Adipose tissue (tissue), 3 donors: Measurements from ENCODE around the gene SCN2B. TPM values are rescaled to one million over a fixed set of nuclear protein-coding genes. Genes with fewer than 3 reads are reported as not detected.

Source experiments
- H3K27ac ChIP-seq: one replicate; pipeline ENCODE4 v1.5.1; 2013; ENCODE audit warnings: low read depth, low read length
- WGBS, 3 donors: extraction: QIAGEN DNeasy Blood & Tissue Kit; methylation state at CpG; one replicate each; pipeline ENCODE4 v1.1.7; 2013; 5-methylcytosine and 5-hydroxymethylcytosine counted together
- polyA plus RNA-seq, 3 donors: library from polyadenylated mRNA; stranded (reverse); fragments of 200-250 nt; gene quantifications; one replicate each; pipeline ENCODE4 v1.2.3, GENCODE V29; 2013
- donor health status: healthy with polysubstance abuse.
- donor health status: Bipolar disorder and iron deficiency.
- donor health status: healthy.

Gene SCN2B
- polyA plus RNA-seq, 3 donors: 0.06 to 0.45 (median 0.07) TPM

DNA sequence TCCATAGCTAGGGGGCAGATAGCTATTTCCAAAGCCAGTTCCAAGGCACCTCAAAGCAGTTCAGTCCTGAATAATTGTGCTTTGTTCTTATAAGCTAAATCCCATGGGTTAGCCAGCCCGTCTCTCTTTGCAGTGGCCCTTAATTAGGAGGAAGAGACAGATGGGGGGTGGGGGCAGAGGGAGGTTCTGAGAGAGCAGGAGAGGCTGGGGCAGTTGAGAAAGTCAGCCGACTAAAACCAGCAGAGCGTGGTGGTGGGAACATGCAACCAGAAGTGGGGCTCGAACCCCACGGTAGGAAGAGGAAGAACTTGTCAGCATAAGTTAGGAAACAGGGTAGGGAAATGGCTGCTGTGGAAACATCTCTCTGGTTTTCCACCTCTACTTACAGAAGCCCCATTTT is 12.9 kb downstream of the SCN2B start:
- H3K27ac ChIP-seq: no peak overlapping the region
- 45 to 71% (median 56%) methylated on average over 4 to 5 of the region's 5 CpGs for WGBS, 3 donors

DNA sequence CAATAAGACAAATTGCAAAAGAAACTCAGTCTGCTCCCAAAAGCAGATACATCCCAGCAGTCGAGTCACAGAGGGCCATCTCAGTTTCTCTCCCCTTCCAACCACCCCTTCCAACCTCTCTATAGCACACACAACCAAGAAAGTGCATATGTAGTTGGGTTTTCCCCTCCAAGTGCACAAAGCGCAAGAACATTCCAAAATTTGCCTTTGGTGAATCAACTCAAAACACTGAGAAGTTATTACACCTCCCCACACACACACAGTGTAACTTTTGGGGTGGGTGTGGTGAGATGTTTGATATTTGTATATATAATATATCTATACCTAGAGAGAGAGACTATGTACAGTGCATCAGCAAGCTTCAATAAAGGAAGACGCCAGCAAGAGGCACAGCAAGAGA is 13.6 kb downstream of the SCN2B start:
- 73 to 82% (median 79%) methylated on average over 3 of the region's 3 CpGs for WGBS, 3 donors
- no peak overlapping the region for H3K27ac ChIP-seq

- no peak overlapping the region for H3K27ac ChIP-seq
- 63 to 81% (median 75%) methylated on average over 5 to 6 of the region's 6 CpGs for WGBS, 3 donors
These were observed 14.7 kb downstream of the SCN2B start for GRCh38 chr11:118161786-118162185.

GRCh38 chr11:118157186-118157895 is 19.1 kb downstream of the SCN2B start:
- WGBS, 3 donors: 40 to 49% (median 49%) methylated on average over 10 of the region's 10 CpGs
- H3K27ac ChIP-seq: no peak overlapping the region

DNA sequence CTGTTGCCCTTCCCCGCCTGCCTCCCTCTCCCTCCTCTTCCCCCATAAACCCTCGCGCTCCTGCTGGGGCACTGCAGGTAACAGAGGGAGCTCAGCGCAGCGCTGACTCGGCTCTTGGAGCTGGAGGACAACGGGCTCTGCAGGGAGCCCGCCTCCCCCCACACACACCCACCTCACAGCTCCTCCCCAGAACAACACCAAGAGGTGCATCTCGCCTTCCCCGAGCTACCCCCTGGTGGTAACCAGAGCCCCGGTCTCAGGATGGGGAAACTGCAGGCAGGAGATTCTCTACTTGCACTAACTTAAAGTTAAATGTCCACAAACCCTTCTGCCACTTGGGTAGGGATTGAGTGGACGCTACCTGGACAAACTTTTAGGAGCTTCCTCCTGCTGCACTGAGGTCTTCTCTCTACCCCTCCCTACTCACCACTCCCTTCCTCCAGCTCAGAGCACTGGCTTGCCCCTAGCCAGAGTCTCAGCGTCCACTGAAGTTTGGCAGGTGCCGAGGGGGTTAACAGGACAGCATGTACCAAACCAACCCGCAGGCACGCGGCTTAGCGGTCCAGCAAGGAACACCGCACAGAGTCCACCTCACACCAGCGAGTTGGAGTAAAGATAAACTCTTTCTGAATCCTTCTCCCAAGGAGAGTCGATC is 19.8 kb downstream of the SCN2B start:
- 8 to 16% (median 8%) methylated on average over 21 of the region's 21 CpGs for WGBS, 3 donors
- H3K27ac ChIP-seq: no peak overlapping the region

DNA sequence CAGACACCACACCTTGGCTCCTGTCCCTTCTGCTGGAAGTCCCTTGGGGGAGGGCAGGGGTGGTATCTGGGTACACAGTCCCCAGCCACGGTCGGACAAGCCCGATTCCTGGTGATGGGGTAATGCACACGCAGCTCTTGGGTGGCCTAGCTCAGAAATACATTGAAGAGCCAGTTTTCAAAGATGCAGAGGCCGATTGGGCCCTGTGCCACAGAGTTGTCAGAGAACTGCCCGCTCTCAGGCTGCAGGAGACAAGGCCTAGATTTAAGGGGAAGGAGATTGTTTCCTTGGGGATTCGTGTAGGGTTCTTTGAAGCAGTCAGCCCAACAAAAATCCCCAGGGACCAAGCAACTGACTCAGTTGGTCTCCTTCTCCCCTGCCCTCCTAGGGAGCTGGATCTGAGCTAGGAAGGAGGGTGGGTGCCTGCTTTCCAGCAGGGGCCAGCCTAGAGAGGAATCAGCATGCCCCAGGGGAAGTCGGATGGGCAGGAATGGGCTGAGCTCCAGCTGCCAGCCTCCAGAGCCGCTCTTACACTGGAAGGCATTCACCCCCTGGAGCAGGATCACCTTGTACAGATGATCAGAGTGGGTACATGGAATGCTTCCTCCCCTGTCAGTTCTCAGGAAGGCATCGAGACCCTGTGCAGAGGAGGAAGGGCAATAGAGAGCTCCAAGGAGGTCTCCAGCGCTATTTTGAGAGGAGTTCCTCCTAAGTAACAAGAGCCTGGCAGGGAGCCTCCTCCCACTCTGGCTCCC is 20.5 kb downstream of the SCN2B start:
- 50 to 61% (median 56%) methylated on average over 11 of the region's 11 CpGs for WGBS, 3 donors
- H3K27ac ChIP-seq: no peak overlapping the region

- WGBS, 3 donors: 95 to 98% (median 97%) methylated on average over 1 of the region's 1 CpG
- H3K27ac ChIP-seq: no peak overlapping the region
These were observed 21.8 kb downstream of the SCN2B start for GRCh38 chr11:118154641-118155040.

- WGBS, 3 donors: 83 to 90% (median 89%) methylated on average over 11 of the region's 11 CpGs
- no peak overlapping the region for H3K27ac ChIP-seq
These were observed 22.5 kb downstream of the SCN2B start for GRCh38 chr11:118153976-118154375.

DNA sequence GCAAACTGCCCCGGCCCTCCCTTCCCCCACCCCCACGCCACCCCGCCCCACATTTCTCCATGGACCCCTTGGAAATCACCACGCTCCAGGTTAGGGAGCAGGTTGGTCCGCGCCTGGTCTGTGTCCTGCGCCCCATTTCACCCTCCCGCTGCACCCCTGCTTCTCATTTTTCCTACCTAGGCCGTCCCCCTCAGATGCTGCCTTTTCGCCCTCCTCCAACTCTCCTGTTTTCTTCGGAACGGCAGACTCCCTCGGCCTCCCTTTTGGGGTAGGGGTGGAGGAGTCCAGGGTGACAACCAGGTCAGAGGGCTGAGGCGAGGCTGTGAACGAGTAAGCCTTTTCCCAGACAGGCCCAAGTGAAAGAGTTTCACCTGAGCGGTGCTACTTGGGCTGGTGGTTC is 22.9 kb downstream of the SCN2B start:
- WGBS, 3 donors: 30 to 36% (median 36%) methylated on average over 16 of the region's 16 CpGs
- no peak overlapping the region for H3K27ac ChIP-seq

GRCh38 chr11:118152552-118153471 is 23.6 kb downstream of the SCN2B start, which contains the start of gene SCN4B:
Gene SCN4B, minus strand, starts transcription at chr11:118152823. Its CDS starts 150 bp downstream, at chr11:118152673.
- 1% methylated on average over 54 to 87 of the region's 88 CpGs for WGBS, 3 donors
- H3K27ac ChIP-seq: no peak within 1 kb of the TSS

DNA sequence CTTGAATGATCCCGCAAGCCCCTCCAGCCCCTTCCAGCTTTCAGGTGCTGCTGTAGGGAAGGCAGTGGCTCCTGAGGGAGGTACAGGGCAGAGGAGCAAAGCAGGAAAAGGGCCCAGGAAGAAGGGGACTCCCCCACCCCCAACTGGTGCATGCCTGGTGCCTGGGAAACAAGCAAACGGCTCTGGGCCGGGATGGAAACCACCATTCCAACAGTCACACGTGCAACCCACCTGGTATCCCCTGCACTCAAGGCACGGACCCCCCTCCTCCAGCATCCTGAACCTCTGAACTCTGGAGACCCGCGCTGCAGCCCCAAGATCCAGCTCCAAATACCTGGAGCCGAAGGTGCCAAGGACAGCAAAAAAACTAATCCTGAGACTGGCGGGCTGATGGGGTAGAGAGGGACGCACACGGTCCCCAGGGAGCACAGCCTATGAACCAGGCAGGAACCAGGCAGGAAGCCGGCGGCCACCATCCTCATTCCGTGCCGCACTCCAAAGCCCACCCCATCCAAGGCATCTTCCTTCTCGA is 24.4 kb downstream of the SCN2B start:
- H3K27ac ChIP-seq: no peak overlapping the region
- 19 to 29% (median 22%) methylated on average over 16 of the region's 16 CpGs for WGBS, 3 donors

- 39 to 47% (median 44%) methylated on average over 5 of the region's 5 CpGs for WGBS, 3 donors
- H3K27ac ChIP-seq: no peak overlapping the region
These were observed 25.0 kb downstream of the SCN2B start for GRCh38 chr11:118151431-118151830.

DNA sequence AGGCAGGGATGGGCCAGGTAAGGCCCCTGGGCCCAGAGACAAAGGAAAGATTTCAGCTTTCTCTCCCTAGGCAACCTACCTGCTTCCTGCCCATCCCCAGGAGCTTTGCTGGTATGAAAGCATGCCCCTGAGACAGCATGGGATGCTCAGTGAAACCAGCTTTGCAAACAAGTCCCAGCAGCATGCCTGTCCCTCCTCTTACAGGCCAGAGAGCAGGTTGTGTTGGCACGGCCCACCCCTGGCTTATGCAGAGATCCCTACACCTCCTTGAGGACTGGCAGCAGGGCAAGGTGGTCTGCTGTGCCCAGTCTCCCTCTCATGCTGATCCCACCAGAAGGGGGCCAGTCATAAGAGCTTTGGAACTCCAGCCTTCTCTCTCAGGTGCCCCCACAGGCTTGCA is 26.9 kb downstream of the SCN2B start:
- H3K27ac ChIP-seq: no peak overlapping the region
- 74 to 100% (median 79%) methylated on average over 1 of the region's 1 CpG for WGBS, 3 donors

DNA sequence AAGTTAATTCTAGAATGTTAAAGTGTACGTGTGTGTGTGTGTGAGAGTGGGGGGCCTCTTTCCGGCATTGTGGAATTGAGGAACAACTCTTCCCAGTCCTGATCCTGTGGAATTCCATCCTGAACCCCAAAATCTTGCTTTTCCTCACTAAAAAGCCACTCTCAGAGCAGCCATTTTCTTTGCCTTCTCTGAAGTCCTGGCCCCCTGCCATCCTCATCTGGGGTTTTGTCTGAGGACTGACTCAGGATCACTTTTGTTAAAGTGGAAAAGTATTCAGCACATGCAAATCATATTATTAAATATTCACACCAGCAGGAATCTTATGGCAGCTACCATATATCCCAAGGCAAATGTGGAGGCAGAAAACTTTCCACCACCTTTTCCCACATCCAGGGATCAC is 27.6 kb downstream of the SCN2B start:
- 65 to 84% (median 83%) methylated on average over 2 of the region's 2 CpGs for WGBS, 3 donors
- no peak overlapping the region for H3K27ac ChIP-seq

DNA sequence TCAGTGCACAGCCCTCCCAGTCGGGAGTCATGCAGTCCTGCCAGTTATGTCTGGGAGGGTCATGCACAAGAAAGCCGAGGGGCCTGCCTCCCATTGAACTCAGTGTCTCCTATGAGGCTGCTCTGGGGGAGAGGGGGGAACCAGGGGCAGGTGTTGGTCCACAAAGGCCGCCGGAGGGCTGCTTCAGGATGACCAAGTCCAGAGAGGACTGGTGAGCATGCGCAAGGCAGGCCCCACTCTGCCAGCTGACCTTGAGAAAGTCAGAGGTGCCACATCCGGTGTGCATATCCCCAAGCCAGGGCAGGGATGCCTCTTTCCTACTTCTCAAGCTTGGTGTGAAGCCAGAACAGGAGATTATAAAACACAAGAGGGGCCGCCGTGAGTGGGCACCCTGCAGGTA is 28.2 kb downstream of the SCN2B start:
- no peak overlapping the region for H3K27ac ChIP-seq
- 69 to 83% (median 74%) methylated on average over 8 of the region's 8 CpGs for WGBS, 3 donors

GRCh38 chr11:118147502-118147901 is 28.9 kb downstream of the SCN2B start:
- 54 to 74% (median 61%) methylated on average over 3 of the region's 3 CpGs for WGBS, 3 donors
- H3K27ac ChIP-seq: no peak overlapping the region

DNA sequence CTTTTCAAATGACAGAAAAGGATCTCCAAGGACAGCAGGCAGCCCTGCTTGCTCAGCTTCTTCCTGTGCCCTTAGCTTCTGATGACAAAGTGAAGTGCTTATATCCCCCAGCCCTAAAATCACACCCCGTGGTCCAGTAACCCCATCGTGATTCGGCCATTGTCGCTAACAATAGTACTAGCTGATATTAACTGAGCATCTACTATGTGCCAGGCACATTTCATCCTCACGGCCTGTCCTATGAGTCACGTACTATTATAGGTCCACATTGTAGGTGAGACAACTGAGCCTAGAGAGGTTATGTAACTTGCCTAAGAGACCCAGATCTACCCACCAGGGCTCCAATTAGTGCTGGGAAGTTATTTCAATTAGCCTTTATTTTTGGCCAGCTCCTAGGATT is 29.9 kb downstream of the SCN2B start:
- no peak overlapping the region for H3K27ac ChIP-seq
- WGBS, 3 donors: 88 to 92% (median 89%) methylated on average over 6 of the region's 6 CpGs
